ENCODE data around the gene GRM4.

Gene GRM4

GRCh38 chr6:33996120-33996475 lies 149.8 kb downstream of the GRM4 start:
- TF ChIP-seq CTCF (IDR thresholded peaks at IDR 0.05; ENCODE audit: low read depth, low read length) = no peak
- DNase-seq (ENCODE audit: extremely low read depth, low read depth) = no peak

- no peak for TF ChIP-seq CTCF (IDR thresholded peaks at IDR 0.05; ENCODE audit: low read depth, low read length)
- no peak for DNase-seq (ENCODE audit: extremely low read depth, low read depth)
These were observed 150.4 kb downstream of the GRM4 start for GRCh38 chr6:33995309-33996119.

- no peak for TF ChIP-seq CTCF (IDR thresholded peaks at IDR 0.05; ENCODE audit: low read depth, low read length)
- DNase-seq (ENCODE audit: extremely low read depth, low read depth) = no peak
These were observed 151.2 kb downstream of the GRM4 start for GRCh38 chr6:33994472-33995308.

GRCh38 chr6:33993653-33994471 lies 152.0 kb downstream of the GRM4 start:
- no peak for TF ChIP-seq CTCF (IDR thresholded peaks at IDR 0.05; ENCODE audit: low read depth, low read length)
- no peak for DNase-seq (ENCODE audit: extremely low read depth, low read depth)

GRCh38 chr6:33993091-33993490 lies 152.8 kb downstream of the GRM4 start:
- TF ChIP-seq CTCF (IDR thresholded peaks at IDR 0.05; ENCODE audit: low read depth, low read length) = no peak
- DNase-seq (ENCODE audit: extremely low read depth, low read depth) = no peak

GRCh38 chr6:33992191-33992590 lies 153.7 kb downstream of the GRM4 start:
- DNase-seq (ENCODE audit: extremely low read depth, low read depth) = no peak
- no peak for TF ChIP-seq CTCF (IDR thresholded peaks at IDR 0.05; ENCODE audit: low read depth, low read length)
